UCSD-AML1 (cell line): ENCODE results near the gene EIF2S1.
"Not testable (repeated sequence)": the region's sequence is repeated elsewhere in the genome, so short reads cannot be mapped to it uniquely, and the experiment has no call there.

Experiments
- DNase-seq: peaks from one replicate; lab custom pipeline; 2025; ENCODE audit not compliant: unreplicated experiment; lab: John Stamatoyannopoulos, UW

Gene EIF2S1

GRCh38 chr14:67410313-67410712 lies 50.2 kb downstream of the EIF2S1 start:
- no peak for DNase-seq

GRCh38 chr14:67411370-67411769 lies 51.2 kb downstream of the EIF2S1 start:
- DNase-seq, result no peak

DNA sequence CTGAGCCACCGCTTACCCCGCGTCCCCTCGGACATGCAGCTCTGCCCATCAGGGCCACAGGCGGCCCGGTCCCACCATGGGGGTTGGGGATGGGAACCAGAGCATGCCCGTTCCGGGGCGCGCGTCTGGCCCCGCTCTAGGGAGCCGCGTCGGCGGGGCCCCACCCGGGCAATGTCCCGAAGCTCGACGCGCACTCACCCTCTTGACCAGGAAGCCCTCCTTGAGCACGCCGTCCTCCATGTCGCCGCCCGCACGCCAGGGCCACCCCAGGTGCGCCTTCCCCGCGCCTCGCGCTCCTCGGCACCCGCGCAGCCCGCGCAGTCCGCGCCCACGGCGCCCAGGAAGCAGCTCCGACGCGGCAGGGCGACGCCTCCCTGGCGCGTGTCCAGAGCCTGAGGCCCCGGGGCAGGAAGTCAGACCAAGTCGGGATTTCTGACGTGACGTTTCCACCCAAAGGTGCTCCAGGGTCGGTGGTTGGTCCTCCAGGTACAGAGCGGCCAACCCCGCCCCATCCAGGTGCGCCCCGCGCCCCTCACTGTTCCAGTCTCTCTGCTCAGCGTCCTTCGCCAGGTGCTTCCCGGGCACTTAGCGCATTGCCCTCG lies 51.8 kb downstream of the EIF2S1 start, which contains the start of gene PLEK2:
Gene PLEK2, minus strand, starts transcription at position 346 of the 602 bp plus-strand sequence. Its CDS starts 106 bp downstream, at position 240.
- DNase-seq, result no peak

DNA sequence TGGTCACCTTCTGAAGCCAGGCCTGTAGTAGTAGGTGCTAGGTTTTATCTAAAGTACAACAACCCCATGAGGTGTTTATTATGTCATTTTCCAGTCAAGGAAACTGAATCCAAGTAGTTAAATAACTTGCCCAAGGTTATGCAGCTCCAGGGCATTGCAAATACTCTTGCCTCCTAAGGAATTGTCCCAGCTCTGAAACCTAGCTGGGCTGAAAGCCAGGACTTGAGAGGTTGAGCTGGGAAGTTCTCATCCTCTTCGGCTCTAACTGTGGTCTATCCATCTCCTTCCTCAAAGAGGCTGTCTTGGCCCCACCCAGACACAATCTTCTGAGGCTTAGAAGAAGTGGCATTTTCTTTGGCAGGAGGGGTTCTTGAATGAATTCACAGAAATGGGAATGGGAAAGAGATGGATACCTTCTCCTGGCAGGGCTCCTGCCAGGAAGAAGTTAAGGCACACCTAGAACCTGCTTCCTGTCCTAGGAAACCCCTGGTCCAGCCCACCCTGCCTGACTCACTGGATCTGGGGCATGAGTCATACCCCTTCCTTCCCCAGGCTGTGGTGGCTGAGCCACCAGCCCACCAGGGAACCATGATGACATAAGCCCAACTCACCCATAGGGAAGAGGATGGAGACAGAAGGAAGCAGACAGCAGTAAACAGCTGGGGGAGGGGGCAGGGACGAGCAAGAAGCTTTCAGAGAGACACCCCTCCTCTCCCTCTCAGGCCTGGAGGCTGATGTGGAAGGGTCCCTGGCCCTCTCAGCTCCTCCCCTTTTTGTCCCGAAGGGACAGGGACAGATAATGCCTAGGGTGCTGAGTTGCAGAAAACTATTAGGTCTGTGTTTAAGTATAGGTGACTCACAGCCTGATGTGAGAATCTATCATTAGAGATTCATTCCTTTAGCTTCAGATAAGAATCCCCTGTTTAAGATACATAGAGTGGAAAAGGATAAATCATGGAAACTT lies 54.0 kb downstream of the EIF2S1 start:
- peak; percentile 70 for DNase-seq

GRCh38 chr14:67415610-67416009 lies 55.5 kb downstream of the EIF2S1 start:
- DNase-seq, result not testable (repeated sequence)

- DNase-seq, result no peak
Observed at GRCh38 chr14:67416085-67416484, 56.0 kb downstream of the EIF2S1 start.

DNA sequence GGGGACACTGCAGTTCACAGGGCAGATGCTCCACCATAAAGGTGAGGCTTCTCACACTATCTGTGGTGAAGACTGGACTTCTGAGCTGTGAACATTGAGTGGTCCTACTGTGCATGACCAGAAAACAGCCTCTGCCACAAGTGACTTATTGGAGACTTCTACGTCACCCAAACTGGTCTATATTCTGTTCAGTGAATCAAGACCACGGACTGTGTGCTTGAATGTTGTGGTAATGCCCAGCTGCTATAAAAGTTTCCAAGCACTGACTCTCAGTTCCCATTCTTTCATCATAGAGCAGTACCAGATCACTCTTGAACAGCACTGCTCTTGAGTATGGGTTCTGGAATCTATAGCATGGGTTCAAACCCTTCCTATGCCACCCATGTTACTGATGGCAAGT lies 56.7 kb downstream of the EIF2S1 start:
- DNase-seq, result no peak

GRCh38 chr14:67417633-67418032 lies 57.5 kb downstream of the EIF2S1 start:
- DNase-seq, result no peak

DNA sequence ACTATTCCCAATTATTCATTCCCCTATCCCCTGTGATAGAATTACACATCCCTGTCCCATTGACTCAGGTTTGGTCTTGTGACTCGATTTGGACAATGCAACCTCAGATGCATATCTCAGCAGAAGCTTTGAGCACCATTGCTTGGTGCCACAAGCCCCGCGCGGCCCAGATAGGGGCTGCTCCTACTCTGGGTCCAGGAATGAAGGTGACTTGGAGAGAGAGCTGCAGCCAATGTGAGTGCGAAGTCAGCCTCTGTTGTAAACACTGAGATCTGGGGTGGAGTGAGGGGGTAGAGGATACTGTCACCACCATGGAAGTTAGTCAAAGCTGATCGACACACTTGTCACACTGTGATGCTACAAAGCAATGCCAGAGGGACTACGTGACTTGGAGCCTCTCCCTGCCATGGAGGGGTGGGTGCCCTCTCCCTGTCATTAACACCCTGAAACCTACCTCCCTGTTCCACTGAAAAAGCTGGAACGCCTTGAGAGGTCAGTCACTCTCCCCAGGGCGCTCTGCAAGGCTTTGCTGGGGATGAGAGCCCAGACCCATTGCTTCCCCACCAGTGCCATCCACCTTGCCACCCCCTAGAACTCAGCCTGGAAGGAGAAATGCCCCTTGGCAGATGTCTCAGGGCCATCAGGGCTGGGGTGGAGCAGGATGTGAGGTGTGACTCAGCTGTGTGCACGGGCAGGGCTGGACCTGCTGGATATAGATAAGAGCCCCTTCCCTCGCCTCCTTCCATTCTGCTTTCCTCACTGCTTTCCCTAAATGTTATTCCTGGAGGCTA lies 58.5 kb downstream of the EIF2S1 start:
- DNase-seq, result peak; percentile 33

- peak; percentile 69 for DNase-seq
Observed at GRCh38 chr14:67420102-67420739, 60.1 kb downstream of the EIF2S1 start.

- no peak for DNase-seq
Observed at GRCh38 chr14:67421356-67422224, 61.5 kb downstream of the EIF2S1 start.

GRCh38 chr14:67423424-67423823 lies 63.3 kb downstream of the EIF2S1 start:
- DNase-seq, result peak; percentile 59

- peak; percentile 26 for DNase-seq
Observed at GRCh38 chr14:67424539-67424938, 64.4 kb downstream of the EIF2S1 start.

DNA sequence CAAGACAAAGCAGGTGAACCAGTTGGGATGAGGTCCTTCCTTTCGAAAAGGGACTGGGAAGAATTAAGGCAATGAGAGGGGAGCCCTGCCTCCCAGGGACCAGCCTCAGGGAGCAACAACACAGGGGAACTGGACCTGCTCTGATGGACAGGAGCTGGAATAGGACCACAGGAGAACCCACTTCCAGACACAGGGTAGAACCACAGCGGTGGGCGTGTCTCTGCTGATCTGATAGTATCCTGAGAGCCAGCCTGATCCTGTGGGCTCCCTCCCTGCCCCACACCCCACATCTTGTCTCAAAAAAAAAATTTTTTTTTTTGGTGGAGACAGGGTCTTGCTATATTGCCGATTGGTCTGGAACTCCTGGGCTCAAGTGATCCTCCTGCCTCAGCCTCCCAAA lies 65.5 kb downstream of the EIF2S1 start:
- DNase-seq, result no peak

DNA sequence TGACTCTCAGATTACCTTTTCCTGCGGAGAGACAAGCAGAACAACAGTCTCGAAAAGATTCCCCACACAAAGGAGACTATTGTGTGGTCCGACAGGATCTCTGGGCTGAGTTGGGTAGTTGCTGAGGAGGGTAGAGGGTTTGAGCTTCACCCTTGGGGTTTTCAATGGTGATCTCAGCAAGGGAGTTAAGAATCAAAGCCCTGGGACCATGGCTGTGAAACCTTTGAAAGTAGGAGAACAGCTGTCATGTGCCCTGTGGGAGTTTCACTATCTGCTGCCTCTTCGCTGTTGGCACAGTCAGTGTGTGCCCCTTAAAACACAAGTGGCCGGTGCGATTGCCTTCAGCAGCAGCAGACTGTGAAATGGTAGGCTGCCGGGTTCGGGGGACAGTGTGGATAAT lies 66.0 kb downstream of the EIF2S1 start:
- no peak for DNase-seq

DNA sequence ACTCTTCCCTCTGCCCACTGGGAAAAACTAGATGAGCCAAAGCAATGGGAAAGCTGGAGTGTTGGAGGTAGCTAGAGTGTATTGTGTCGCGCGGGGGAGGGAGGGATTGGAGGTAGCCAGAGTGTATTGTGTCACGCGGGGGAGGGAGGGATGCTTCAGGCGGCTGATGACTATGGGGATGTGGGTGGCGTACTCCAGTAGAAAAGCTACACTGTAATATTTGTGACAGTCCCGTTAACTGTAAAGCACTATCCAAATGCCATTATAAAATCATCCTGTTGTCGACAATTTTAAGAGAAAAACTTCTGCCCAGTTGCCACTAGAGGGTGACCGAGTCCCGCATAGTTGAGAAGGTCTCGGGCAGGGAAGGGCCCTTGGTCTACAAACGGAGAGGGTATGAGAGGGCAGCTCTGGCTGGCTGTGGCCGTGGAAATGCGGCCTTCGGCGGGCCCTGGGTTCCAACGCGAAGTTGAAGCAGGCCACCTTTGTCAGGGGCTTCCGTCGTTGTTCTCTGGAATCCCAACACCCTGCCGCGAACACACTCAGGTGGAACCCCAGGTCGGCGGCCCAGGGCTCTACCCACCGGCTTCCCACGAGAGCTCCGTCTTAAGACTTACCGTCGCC lies 67.0 kb downstream of the EIF2S1 start:
- DNase-seq, result peak; percentile 60

GRCh38 chr14:67428501-67429031 lies 68.4 kb downstream of the EIF2S1 start:
- no peak for DNase-seq

GRCh38 chr14:67429510-67430205 lies 69.5 kb downstream of the EIF2S1 start:
- no peak for DNase-seq
